Suprapubic skin (tissue), 4 donors: ENCODE measurements around the gene RPGRIP1.
"Not testable (repeated sequence)": the region's sequence is repeated elsewhere in the genome, so short reads cannot be mapped to it uniquely, and the experiment has no call there.

Experiments used
- CTCF ChIP-seq, 2 donors: fragments of 200-600 bp in 1 of 2; fragments of 450-650 bp in 1 of 2; sonication (generic) in 1 of 2; IDR thresholded peaks; one replicate each; pipeline ENCODE4 v1.5.1; 2016 to 2019; ENCODE audit warnings: antibody characterized with exemption in 2 of 2, mild to moderate bottlenecking in 1 of 2, moderate library complexity in 1 of 2
- EP300 ChIP-seq: sonication (generic); formaldehyde crosslinking; IDR thresholded peaks from one replicate; pipeline ENCODE4 v1.6.1; 2017; ENCODE audit warnings: antibody characterized with exemption
- POLR2A ChIP-seq, 2 donors: fragments of 450-650 bp; IDR thresholded peaks; one replicate each; pipeline ENCODE4 v1.6.1; 2017; ENCODE audit warnings: antibody characterized with exemption in 2 of 2, mild to moderate bottlenecking in 2 of 2, moderate library complexity in 2 of 2
- POLR2AphosphoS5 ChIP-seq, 3 donors: sonication (generic); formaldehyde crosslinking; IDR thresholded peaks; one replicate each; pipeline ENCODE4 v1.6.1; 2017; ENCODE audit warnings: antibody characterized with exemption in 3 of 3

- TF ChIP-seq CTCF (IDR thresholded peaks at IDR 0.05); EP300; POLR2AphosphoS5 (IDR thresholded peaks at IDR 0.05); POLR2A (IDR thresholded peaks at IDR 0.05): not testable (repeated sequence)
Observed at GRCh38 chr14:21256102-21256447, 23.8 kb upstream of the RPGRIP1 start.
